ENCODE data around the gene ASB18. TPM values are rescaled to one million over a fixed set of nuclear protein-coding genes. Genes with fewer than 3 reads are reported as not detected.

Gene ASB18
- total RNA-seq, 2 donors from 2014 or later: 1.9 to 7.6 TPM

DNA sequence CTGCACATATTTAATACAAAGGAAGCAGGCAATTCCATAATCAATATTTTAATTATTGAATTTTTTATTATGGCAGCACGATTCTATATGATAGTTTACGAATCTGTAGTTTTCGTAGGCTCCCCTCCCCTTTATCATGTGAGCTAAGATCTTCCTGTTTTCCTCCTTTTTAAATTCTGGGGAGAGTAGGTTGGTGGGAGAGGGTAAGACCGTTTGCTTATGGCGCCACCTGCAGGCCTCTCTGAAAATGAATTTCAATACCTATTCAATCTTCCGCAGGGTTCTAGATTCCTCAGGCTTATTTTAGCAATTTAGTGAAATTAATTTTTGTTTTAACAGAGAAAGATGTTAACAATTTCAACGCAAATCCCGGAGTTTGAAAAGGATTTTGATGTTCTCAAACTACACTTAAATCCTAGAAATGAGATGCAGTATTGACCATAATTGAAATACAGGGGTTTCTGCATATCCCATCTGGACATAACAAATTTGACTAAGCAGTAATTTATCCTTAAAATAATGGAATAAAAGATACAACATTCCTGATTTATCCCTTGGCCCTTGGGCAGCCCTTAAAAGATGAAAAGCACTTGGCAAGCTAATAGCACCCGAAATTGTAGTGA lies 83.3 kb downstream of the ASB18 start:
- no peaks in the 10 kb centered on the region for H3K36me3 ChIP-seq
- no peak for DNase-seq (ENCODE audit: low spot score)
- peak; percentile 47 to 77 for TF ChIP-seq CTCF (IDR thresholded peaks at IDR 0.05)
- H3K27me3 ChIP-seq: peaks cover 17 to 28% of the 10 kb centered on the region in 2 donors
- H3K27ac ChIP-seq: no peak overlapping the region
- no peak overlapping the region for H3K4me3 ChIP-seq
- peaks cover 0 to 27% of the 10 kb centered on the region in 2 donors for H3K4me1 ChIP-seq
- H3K9me3 ChIP-seq: no peaks in the 10 kb centered on the region

DNA sequence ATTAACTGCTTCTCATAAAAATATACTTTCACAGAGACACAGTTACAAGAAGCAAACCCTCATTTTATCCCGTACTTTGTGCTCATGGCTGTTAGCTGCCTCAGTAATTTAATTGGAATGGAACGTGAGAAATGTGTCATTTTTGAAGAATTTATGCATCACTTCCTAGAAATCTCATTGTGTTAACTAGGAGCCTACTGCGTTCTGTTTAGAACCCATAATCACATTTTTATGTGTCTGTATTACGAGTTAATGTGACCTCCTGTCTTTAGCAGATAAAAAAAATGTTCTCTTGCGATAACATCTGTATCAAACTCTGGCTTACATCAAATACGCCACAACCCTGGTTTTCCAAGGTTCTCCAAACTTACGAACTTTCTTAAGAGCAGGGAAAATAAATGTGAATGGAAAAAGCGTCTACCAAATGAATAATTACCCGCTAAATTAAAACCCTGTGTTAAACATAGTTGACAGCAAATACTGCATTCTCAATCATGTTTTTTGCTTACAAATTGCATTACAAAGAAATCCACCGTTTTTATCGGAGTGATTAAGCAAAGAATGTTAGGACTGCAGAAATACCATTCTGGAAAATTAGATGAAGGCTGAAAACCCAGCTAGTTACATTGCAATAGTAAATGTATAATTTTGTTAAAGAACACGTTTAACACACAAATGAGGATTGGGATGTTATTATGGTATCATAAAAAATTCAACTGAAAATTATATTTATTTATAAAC lies 84.0 kb downstream of the ASB18 start:
- Histone ChIP-seq H3K27ac (no peak overlapping the region), H3K4me1 (peaks cover 0 to 27% of the 10 kb centered on the region in 2 donors), H3K4me3 (peak overlapping the region in 1 of 2 donors; percentile 33), H3K27me3 (peaks cover 17 to 28% of the 10 kb centered on the region in 2 donors), H3K36me3 (no peaks in the 10 kb centered on the region), H3K9me3 (no peaks in the 10 kb centered on the region)
- DNase-seq (ENCODE audit: low spot score): no peak
- no peak for TF ChIP-seq CTCF (IDR thresholded peaks at IDR 0.05)

DNA sequence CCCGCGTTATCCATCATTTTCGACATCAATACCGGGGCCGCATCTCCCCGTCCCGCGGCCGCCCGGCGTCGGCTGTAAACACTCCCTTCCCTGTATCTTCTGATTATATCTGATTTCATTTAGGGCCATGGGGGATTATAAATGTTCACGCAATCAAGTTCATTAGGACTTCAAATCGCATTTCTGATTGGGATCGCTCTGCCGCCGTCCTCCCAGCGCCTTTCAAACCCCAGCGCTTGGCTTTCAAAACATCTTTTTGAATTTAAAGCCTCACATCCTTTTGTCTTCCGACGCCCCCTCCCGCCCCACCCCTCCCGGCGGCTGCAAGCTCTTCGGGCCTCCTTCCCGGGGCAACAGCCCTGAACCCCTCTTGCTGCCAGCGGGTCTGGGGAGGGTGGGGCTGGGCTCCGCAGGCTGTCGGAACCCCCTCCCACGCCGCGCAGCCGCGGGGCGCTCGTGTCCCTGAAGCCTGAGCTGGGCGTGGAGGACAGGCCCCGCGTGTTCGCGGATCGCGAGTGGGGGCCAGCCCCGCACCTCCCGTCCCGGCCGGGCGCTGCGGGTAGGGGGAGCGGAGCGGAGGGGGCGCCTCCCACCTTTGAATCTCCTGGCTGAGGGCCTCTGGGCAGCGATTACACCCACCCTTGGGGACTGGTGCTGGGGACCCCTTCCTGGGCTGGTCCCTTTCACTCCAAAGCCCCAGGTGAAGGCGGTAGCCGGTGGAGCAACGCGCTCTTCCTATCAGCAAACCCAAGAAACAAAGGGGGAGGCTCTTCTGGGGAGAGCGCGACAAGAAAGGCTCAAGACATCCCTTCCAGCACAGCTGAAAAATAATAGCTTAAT lies 84.8 kb downstream of the ASB18 start:
- peak overlapping the region in 1 of 2 donors; percentile 33 for H3K4me3 ChIP-seq
- no peak overlapping the region for H3K27ac ChIP-seq
- DNase-seq (ENCODE audit: low spot score): no peak
- H3K4me1 ChIP-seq: peaks cover 0 to 27% of the 10 kb centered on the region in 2 donors
- H3K27me3 ChIP-seq: peaks cover 22 to 31% of the 10 kb centered on the region in 2 donors
- no peaks in the 10 kb centered on the region for H3K9me3 ChIP-seq
- no peaks in the 10 kb centered on the region for H3K36me3 ChIP-seq
- no peak for TF ChIP-seq CTCF (IDR thresholded peaks at IDR 0.05)

- no peak for TF ChIP-seq CTCF (IDR thresholded peaks at IDR 0.05)
- no peak for DNase-seq (ENCODE audit: low spot score)
- Histone ChIP-seq H3K4me1 (peaks cover 0 to 27% of the 10 kb centered on the region in 2 donors), H3K27me3 (peaks cover 24 to 36% of the 10 kb centered on the region in 2 donors), H3K9me3 (no peaks in the 10 kb centered on the region), H3K4me3 (peak overlapping the region in 1 of 2 donors; percentile 33), H3K36me3 (no peaks in the 10 kb centered on the region), H3K27ac (no peak overlapping the region)
Observed at GRCh38 chr2:236178890-236179235, 85.3 kb downstream of the ASB18 start.

- Histone ChIP-seq H3K4me1 (peaks cover 0 to 32% of the 10 kb centered on the region in 2 donors), H3K36me3 (no peaks in the 10 kb centered on the region), H3K4me3 (peak overlapping the region; percentile 28 to 33), H3K9me3 (no peaks in the 10 kb centered on the region), H3K27ac (no peak overlapping the region), H3K27me3 (peaks cover 30 to 42% of the 10 kb centered on the region in 2 donors)
- TF ChIP-seq CTCF (IDR thresholded peaks at IDR 0.05): peak; percentile 71 to 82
- DNase-seq (ENCODE audit: low spot score): no peak
Observed at GRCh38 chr2:236177967-236178889, 86.0 kb downstream of the ASB18 start.
